RWPE2 (cell line): Measurements from ENCODE around the gene RNF4.

Experiments used
- ATAC-seq: fragments of 200-7000 bp; cut with Tn5 transposase; 3 replicates; pipeline ENCODE4 v1.9.1; 2021; ENCODE audit warnings: low read depth
- DNase-seq: peaks from one replicate; pipeline ENCODE4 v3.0.0-alpha.2; 2020; ENCODE audit warnings: low spot score
- H3K27ac ChIP-seq: fragments of 450-650 bp; 2 replicates; pipeline ENCODE4 v1.5.1; 2017; ENCODE audit warnings: mild to moderate bottlenecking; ENCODE audit not compliant: poor library complexity, severe bottlenecking
- H3K27me3 ChIP-seq: fragments of 250-450 bp; sonication (Bioruptor Pico); 2 replicates; pipeline ENCODE4 v1.5.1; 2021; ENCODE audit warnings: mild to moderate bottlenecking, moderate library complexity; ENCODE audit not compliant: insufficient read depth, poor library complexity, severe bottlenecking
- H3K36me3 ChIP-seq: fragments of 250-450 bp; sonication (Bioruptor Pico); 2 replicates; pipeline ENCODE4 v1.5.1; 2020; ENCODE audit warnings: low read depth, mild to moderate bottlenecking, moderate library complexity
- H3K4me1 ChIP-seq: fragments of 250-450 bp; sonication (Bioruptor Pico); 2 replicates; pipeline ENCODE4 v1.5.1; 2021; ENCODE audit warnings: mild to moderate bottlenecking, moderate library complexity; ENCODE audit not compliant: insufficient read depth, poor library complexity, severe bottlenecking
- H3K4me3 ChIP-seq: fragments of 250-450 bp; sonication (Bioruptor Pico); 2 replicates; pipeline ENCODE4 v1.5.1; 2021; ENCODE audit warnings: mild to moderate bottlenecking, moderate library complexity; ENCODE audit not compliant: severe bottlenecking
- H3K9me3 ChIP-seq: fragments of 250-450 bp; sonication (Bioruptor Pico); 2 replicates; pipeline ENCODE4 v1.5.1; 2021; ENCODE audit warnings: mild to moderate bottlenecking, moderate library complexity; ENCODE audit not compliant: severe bottlenecking
- TF ChIP-seq, protein P1 (sequence below): fragments of 450-650 bp; IDR thresholded peaks from one replicate; pipeline ENCODE4 v1.5.1; 2017; ENCODE audit warnings: mild to moderate bottlenecking, moderate library complexity; ENCODE audit not compliant: poor library complexity, severe bottlenecking

RNF4 gene

DNA sequence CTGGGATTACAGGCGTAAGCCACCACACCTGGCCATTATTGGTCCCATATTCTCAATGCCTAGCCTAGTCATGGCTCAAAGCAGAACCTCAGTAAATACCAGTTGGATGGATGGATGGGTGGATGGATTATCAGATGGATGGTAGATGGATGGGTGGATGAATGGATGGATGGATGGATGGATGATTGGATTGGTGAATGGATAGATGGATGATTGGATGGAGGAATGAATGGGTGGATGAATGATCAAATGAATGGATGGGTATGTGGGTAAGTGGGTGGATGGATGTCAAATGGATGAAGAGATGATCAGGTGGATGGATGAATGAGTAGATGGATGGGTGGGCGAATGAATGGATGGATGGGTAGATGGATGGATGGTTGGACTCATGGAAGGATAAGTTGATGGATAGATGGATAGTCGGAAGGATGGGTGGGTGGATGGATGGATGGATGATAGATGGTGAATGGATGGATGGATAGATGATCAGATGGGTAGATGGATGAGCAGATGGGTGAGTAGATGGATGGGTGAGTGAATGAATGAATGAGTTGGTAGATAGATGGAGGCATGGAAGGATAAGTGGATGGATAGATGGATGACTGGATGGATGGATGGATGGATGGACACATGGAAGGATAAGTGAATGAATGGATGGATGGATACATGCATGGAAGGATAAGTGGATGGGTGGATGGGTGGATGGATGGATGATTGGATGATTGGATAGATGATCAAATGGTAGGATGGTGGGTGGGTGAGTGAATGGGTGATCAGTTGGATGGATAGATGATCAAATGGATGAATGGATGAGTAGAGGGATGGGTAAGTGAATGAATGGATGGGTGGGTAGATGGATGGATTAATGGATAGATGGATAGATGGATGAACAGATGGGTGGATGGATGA is 22.0 kb upstream of the RNF4 start:
- Histone ChIP-seq H3K4me1 (no peaks in the 10 kb centered on the region), H3K27ac (no peak overlapping the region), H3K9me3 (no peaks in the 10 kb centered on the region), H3K36me3 (no peaks in the 10 kb centered on the region), H3K4me3 (no peak overlapping the region), H3K27me3 (no peaks in the 10 kb centered on the region)
- ATAC-seq (no peak), DNase-seq (no peak)
- TF ChIP-seq, protein P1, sequence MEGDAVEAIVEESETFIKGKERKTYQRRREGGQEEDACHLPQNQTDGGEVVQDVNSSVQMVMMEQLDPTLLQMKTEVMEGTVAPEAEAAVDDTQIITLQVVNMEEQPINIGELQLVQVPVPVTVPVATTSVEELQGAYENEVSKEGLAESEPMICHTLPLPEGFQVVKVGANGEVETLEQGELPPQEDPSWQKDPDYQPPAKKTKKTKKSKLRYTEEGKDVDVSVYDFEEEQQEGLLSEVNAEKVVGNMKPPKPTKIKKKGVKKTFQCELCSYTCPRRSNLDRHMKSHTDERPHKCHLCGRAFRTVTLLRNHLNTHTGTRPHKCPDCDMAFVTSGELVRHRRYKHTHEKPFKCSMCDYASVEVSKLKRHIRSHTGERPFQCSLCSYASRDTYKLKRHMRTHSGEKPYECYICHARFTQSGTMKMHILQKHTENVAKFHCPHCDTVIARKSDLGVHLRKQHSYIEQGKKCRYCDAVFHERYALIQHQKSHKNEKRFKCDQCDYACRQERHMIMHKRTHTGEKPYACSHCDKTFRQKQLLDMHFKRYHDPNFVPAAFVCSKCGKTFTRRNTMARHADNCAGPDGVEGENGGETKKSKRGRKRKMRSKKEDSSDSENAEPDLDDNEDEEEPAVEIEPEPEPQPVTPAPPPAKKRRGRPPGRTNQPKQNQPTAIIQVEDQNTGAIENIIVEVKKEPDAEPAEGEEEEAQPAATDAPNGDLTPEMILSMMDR = no peak

DNA sequence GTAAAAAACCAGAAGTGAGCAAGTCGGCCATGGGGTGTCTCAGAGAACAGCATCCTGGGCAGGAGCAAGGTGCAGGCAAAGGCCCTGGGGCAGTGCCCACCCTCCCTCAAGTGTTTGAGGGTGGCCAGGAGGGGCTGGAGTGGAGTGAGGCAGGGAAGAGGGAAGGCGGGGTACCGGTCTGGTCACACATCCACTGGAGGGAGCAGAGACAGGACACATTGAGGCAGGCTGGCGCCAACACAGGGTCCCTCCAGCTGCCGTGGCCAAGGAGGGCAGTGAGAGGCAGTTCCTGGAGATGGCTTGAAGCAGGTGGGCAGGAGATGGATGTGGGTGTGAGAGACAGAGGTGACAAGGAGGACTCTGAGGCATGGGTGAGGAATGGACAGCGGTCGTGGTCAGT is 20.3 kb upstream of the RNF4 start:
- H3K9me3 ChIP-seq = no peaks in the 10 kb centered on the region
- TF ChIP-seq, protein P1 = no peak
- no peak for DNase-seq
- no peaks in the 10 kb centered on the region for H3K4me1 ChIP-seq
- no peaks in the 10 kb centered on the region for H3K27me3 ChIP-seq
- no peaks in the 10 kb centered on the region for H3K36me3 ChIP-seq
- ATAC-seq = no peak; the same call in 2 of the 3 replicates
- H3K27ac ChIP-seq = no peak overlapping the region
- no peak overlapping the region for H3K4me3 ChIP-seq

DNA sequence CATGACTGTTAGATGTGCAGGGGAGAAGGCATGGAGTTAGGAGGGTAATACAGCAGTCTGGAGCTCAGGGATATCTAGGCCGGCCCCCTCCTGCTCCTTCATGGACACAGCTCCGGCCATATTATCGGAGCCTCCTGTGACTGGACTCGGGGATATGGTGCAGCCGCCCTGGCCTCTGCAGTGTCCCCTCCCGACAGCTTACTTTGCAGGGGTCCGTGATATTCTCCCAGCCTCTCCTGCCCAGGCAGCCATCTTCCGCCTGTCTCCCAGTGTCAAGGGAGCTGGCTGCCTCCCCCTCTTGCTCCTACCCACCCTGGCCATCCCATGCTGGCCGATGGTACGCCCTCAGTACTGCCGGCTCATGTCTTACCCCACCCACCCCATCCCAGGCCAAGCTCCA is 19.9 kb upstream of the RNF4 start:
- Histone ChIP-seq H3K4me3 (no peak overlapping the region), H3K36me3 (no peaks in the 10 kb centered on the region)

DNA sequence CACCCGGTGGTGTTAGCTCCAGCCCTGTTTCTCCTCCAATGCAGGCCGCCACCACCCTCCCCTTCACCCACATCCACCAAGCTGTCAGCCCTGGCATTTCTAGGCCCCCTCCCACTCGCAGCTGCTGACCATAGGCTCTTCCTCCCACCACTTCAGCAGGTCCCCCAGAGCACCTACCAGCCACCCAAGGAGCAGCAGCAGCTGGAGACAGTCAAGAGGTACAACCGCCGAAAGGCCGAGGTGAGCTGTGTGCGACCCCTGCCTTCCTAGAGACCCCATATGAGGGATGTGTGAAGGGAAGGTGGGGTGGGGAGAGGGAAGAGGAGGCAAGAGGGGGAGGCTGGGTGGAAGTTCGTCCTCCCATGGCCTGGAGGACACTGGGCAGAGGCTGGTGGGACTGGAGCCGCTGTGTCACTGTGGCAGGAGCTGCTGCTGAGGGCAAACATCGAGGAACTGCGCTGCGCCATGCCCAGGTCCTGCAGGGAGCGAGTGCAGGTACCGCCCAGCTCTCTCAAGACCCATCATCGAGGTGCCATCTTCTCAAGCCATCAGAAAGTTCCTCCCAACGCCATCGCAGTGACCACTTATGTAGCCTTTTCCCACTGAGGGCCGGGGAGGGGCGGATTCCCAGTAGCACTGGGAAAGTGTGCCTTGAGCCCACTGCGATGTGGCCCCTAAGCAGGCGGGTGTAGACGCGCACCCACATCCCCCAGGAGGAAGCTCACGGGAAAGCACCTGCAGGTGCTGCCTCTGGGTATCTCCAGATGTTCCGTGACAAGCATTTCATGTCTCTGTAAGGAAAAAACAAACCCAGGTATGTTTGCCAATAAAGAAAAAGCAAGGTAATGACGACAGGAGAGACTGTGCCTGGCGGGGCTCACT is 19.2 kb upstream of the RNF4 start:
- H3K36me3 ChIP-seq = no peaks in the 10 kb centered on the region
- ATAC-seq (no peak), DNase-seq (no peak)
- TF ChIP-seq, protein P1 = no peak
- H3K4me3 ChIP-seq = no peak overlapping the region
- no peaks in the 10 kb centered on the region for H3K27me3 ChIP-seq
- H3K9me3 ChIP-seq = no peaks in the 10 kb centered on the region
- no peak overlapping the region for H3K27ac ChIP-seq
- no peaks in the 10 kb centered on the region for H3K4me1 ChIP-seq

More for the DNA sequence above, 19.9 kb upstream of the RNF4 start:
- Histone ChIP-seq H3K4me1 (no peaks in the 10 kb centered on the region), H3K9me3 (no peaks in the 10 kb centered on the region), H3K27me3 (no peaks in the 10 kb centered on the region), H3K27ac (no peak overlapping the region)
- no peak for ATAC-seq
- DNase-seq = no peak
- TF ChIP-seq, protein P1 = no peak
